SJCRH30 (cell line): ENCODE data around the gene MOCOS. TPM values are rescaled to one million over a fixed set of nuclear protein-coding genes. Genes with fewer than 3 reads are reported as not detected.

Experiments used
- DNase-seq, 2 experiments: peaks; one replicate each; pipeline ENCODE4 v3.0.0-alpha.2; 2015 to 2020
- H3K27ac ChIP-seq: fragments of 250-450 bp; sonication (Bioruptor Pico); 2 replicates; pipeline ENCODE4 v1.5.1; 2020; ENCODE audit warnings: mild to moderate bottlenecking, moderate library complexity
- H3K27me3 ChIP-seq: fragments of 250-450 bp; sonication (Bioruptor Pico); 2 replicates; pipeline ENCODE4 v1.5.1; 2020; ENCODE audit warnings: mild to moderate bottlenecking, moderate library complexity
- H3K36me3 ChIP-seq: fragments of 250-450 bp; sonication (Bioruptor Pico); 2 replicates; pipeline ENCODE4 v1.5.1; 2020; ENCODE audit warnings: mild to moderate bottlenecking, moderate library complexity
- H3K4me1 ChIP-seq: fragments of 250-450 bp; sonication (Bioruptor Pico); 2 replicates; pipeline ENCODE4 v1.5.1; 2020; ENCODE audit warnings: mild to moderate bottlenecking, moderate library complexity
- H3K4me3 ChIP-seq: fragments of 250-450 bp; sonication (Bioruptor Pico); 2 replicates; pipeline ENCODE4 v1.5.1; 2020; ENCODE audit warnings: mild to moderate bottlenecking, moderate library complexity
- H3K9me3 ChIP-seq: fragments of 250-450 bp; sonication (Bioruptor Pico); replicated peaks from 2 replicates; pipeline ENCODE4 v1.5.1; 2020; ENCODE audit warnings: mild to moderate bottlenecking, moderate library complexity
- total RNA-seq: library from RNA; depleted of rRNA; stranded (reverse); fragments of >200 nt; shearing (Covaris generic); gene quantifications from 2 replicates; pipeline ENCODE4 v1.2.3, GENCODE V29; 2014; rRNA removed

MOCOS gene
- total RNA-seq = 0.05 TPM in 1 of 2 replicates, not detected in the other

- Histone ChIP-seq H3K4me3 (peak within 1 kb of the TSS; percentile 46), H3K9me3 (no peaks in the 10 kb centered on the region), H3K4me1 (no peaks in the 10 kb centered on the region), H3K27me3 (no peaks in the 10 kb centered on the region), H3K36me3 (no peaks in the 10 kb centered on the region), H3K27ac (no peak within 1 kb of the TSS)
- peak in 1 of 2 experiments; percentile 6 for DNase-seq
Measured at GRCh38 chr18:36187193-36187825, at the start of gene MOCOS. MOCOS (plus strand) TSS chr18:36187497; CDS start chr18:36187540, 43 bp downstream.

GRCh38 chr18:36139245-36139644 lies 48.1 kb upstream of the MOCOS start:
- DNase-seq = no peak
- H3K4me3 ChIP-seq = no peak overlapping the region
- H3K36me3 ChIP-seq = peaks cover 12% of the 10 kb centered on the region; the same call in 1 of the 2 replicates
- H3K9me3 ChIP-seq = no peaks in the 10 kb centered on the region
- no peak overlapping the region for H3K27ac ChIP-seq
- no peaks in the 10 kb centered on the region for H3K4me1 ChIP-seq
- no peaks in the 10 kb centered on the region for H3K27me3 ChIP-seq

- Histone ChIP-seq H3K4me1 (no peaks in the 10 kb centered on the region), H3K36me3 (peaks cover 14% of the 10 kb centered on the region), H3K27ac (no peak overlapping the region), H3K9me3 (no peaks in the 10 kb centered on the region), H3K27me3 (no peaks in the 10 kb centered on the region), H3K4me3 (no peak overlapping the region)
- no peak for DNase-seq
Measured at GRCh38 chr18:36141576-36141975, 45.7 kb upstream of the MOCOS start.

- Histone ChIP-seq H3K4me3 (no peak overlapping the region), H3K36me3 (peaks cover 17% of the 10 kb centered on the region), H3K27me3 (no peaks in the 10 kb centered on the region), H3K9me3 (no peaks in the 10 kb centered on the region), H3K4me1 (no peaks in the 10 kb centered on the region), H3K27ac (no peak overlapping the region)
- DNase-seq = no peak
Measured at GRCh38 chr18:36142751-36143150, 44.5 kb upstream of the MOCOS start.

- Histone ChIP-seq H3K27ac (no peak overlapping the region), H3K36me3 (peaks cover 15% of the 10 kb centered on the region), H3K4me1 (no peaks in the 10 kb centered on the region), H3K4me3 (no peak overlapping the region), H3K9me3 (no peaks in the 10 kb centered on the region), H3K27me3 (no peaks in the 10 kb centered on the region)
- DNase-seq = no peak
Measured at GRCh38 chr18:36143391-36143790, 43.9 kb upstream of the MOCOS start.

- DNase-seq = no peak
- no peaks in the 10 kb centered on the region for H3K27me3 ChIP-seq
- no peaks in the 10 kb centered on the region for H3K4me1 ChIP-seq
- H3K36me3 ChIP-seq = peaks cover 8% of the 10 kb centered on the region
- H3K9me3 ChIP-seq = no peaks in the 10 kb centered on the region
- H3K4me3 ChIP-seq = no peak overlapping the region
- no peak overlapping the region for H3K27ac ChIP-seq
Measured at GRCh38 chr18:36149514-36150289, 37.6 kb upstream of the MOCOS start.

- H3K4me1 ChIP-seq = no peaks in the 10 kb centered on the region
- H3K36me3 ChIP-seq = peaks cover 12% of the 10 kb centered on the region
- no peak overlapping the region for H3K27ac ChIP-seq
- H3K27me3 ChIP-seq = no peaks in the 10 kb centered on the region
- DNase-seq = no peak
- H3K9me3 ChIP-seq = no peaks in the 10 kb centered on the region
- no peak overlapping the region for H3K4me3 ChIP-seq
Measured at GRCh38 chr18:36152781-36153180, 34.5 kb upstream of the MOCOS start.

- Histone ChIP-seq H3K27me3 (no peaks in the 10 kb centered on the region), H3K36me3 (peaks cover 12% of the 10 kb centered on the region), H3K4me3 (no peak overlapping the region), H3K9me3 (no peaks in the 10 kb centered on the region), H3K27ac (no peak overlapping the region), H3K4me1 (no peaks in the 10 kb centered on the region)
- peak in 1 of 2 experiments; percentile 3 for DNase-seq
Measured at GRCh38 chr18:36153203-36153602, 34.1 kb upstream of the MOCOS start.

GRCh38 chr18:36153771-36154170 lies 33.5 kb upstream of the MOCOS start:
- H3K4me1 ChIP-seq = no peaks in the 10 kb centered on the region
- no peaks in the 10 kb centered on the region for H3K27me3 ChIP-seq
- no peaks in the 10 kb centered on the region for H3K9me3 ChIP-seq
- H3K4me3 ChIP-seq = no peak overlapping the region
- no peak overlapping the region for H3K27ac ChIP-seq
- DNase-seq = no peak
- peaks cover 12% of the 10 kb centered on the region for H3K36me3 ChIP-seq

- no peak for DNase-seq
- no peak overlapping the region for H3K4me3 ChIP-seq
- H3K4me1 ChIP-seq = no peaks in the 10 kb centered on the region
- H3K27ac ChIP-seq = no peak overlapping the region
- no peaks in the 10 kb centered on the region for H3K9me3 ChIP-seq
- H3K27me3 ChIP-seq = no peaks in the 10 kb centered on the region
- H3K36me3 ChIP-seq = peaks cover 17% of the 10 kb centered on the region
Measured at GRCh38 chr18:36155851-36156757, 31.2 kb upstream of the MOCOS start.

GRCh38 chr18:36157441-36157840 lies 29.9 kb upstream of the MOCOS start:
- Histone ChIP-seq H3K9me3 (no peaks in the 10 kb centered on the region), H3K4me3 (no peak overlapping the region), H3K27ac (no peak overlapping the region), H3K4me1 (no peaks in the 10 kb centered on the region), H3K36me3 (peaks cover 17% of the 10 kb centered on the region), H3K27me3 (no peaks in the 10 kb centered on the region)
- DNase-seq = no peak

GRCh38 chr18:36158266-36158867 lies 28.9 kb upstream of the MOCOS start:
- Histone ChIP-seq H3K36me3 (peaks cover 17% of the 10 kb centered on the region), H3K4me3 (no peak overlapping the region), H3K27me3 (no peaks in the 10 kb centered on the region), H3K9me3 (no peaks in the 10 kb centered on the region), H3K4me1 (no peaks in the 10 kb centered on the region), H3K27ac (no peak overlapping the region)
- no peak for DNase-seq

GRCh38 chr18:36160959-36161371 lies 26.3 kb upstream of the MOCOS start:
- H3K9me3 ChIP-seq = no peaks in the 10 kb centered on the region
- H3K4me3 ChIP-seq = no peak overlapping the region
- H3K36me3 ChIP-seq = peaks cover 16% of the 10 kb centered on the region
- H3K27ac ChIP-seq = no peak overlapping the region
- no peaks in the 10 kb centered on the region for H3K4me1 ChIP-seq
- no peak for DNase-seq
- H3K27me3 ChIP-seq = no peaks in the 10 kb centered on the region

- H3K9me3 ChIP-seq = no peaks in the 10 kb centered on the region
- no peaks in the 10 kb centered on the region for H3K27me3 ChIP-seq
- H3K36me3 ChIP-seq = peaks cover 17% of the 10 kb centered on the region
- H3K4me1 ChIP-seq = no peaks in the 10 kb centered on the region
- no peak overlapping the region for H3K4me3 ChIP-seq
- DNase-seq = no peak
- no peak overlapping the region for H3K27ac ChIP-seq
Measured at GRCh38 chr18:36162981-36163380, 24.3 kb upstream of the MOCOS start.
